Neural cell (in vitro differentiated cells): ENCODE measurements around the gene HORMAD2.
"Not testable (repeated sequence)": the region's sequence is repeated elsewhere in the genome, so short reads cannot be mapped to it uniquely, and the experiment has no call there.

Experiments
- EP300 ChIP-seq: fragments of 450-650 bp; conservative IDR thresholded peaks from 2 replicates; pipeline ENCODE4 v1.6.1; 2014; ENCODE audit warnings: antibody characterized with exemption, mild to moderate bottlenecking, moderate library complexity; ENCODE audit not compliant: poor library complexity, severe bottlenecking
- EZH2 ChIP-seq: fragments of 200-600, 300-800 bp; shearing (Covaris generic), sonication (generic); IDR thresholded peaks from 2 replicates; pipeline ENCODE4 v1.6.1; 2014; ENCODE audit warnings: antibody characterized with exemption, low read length, borderline replicate concordance, mild to moderate bottlenecking; ENCODE audit not compliant: insufficient read depth, poor library complexity, severe bottlenecking
- MXI1 ChIP-seq: fragments of 450-650 bp; conservative IDR thresholded peaks from 2 replicates; pipeline ENCODE4 v1.6.1; 2014; ENCODE audit warnings: antibody characterized with exemption, mild to moderate bottlenecking; ENCODE audit not compliant: poor library complexity, severe bottlenecking
- POLR2AphosphoS5 ChIP-seq: IDR thresholded peaks from 2 replicates; pipeline ENCODE4 v1.6.1; 2012
- RAD21 ChIP-seq: fragments of 450-650 bp; conservative IDR thresholded peaks from 2 replicates; pipeline ENCODE4 v1.6.1; 2014; ENCODE audit warnings: antibody characterized with exemption, mild to moderate bottlenecking, moderate library complexity
- SMC3 ChIP-seq: fragments of 450-650 bp; conservative IDR thresholded peaks from 2 replicates; pipeline ENCODE4 v1.6.1; 2014; ENCODE audit warnings: antibody characterized with exemption, mild to moderate bottlenecking, moderate library complexity; ENCODE audit not compliant: poor library complexity
- TAF1 ChIP-seq: IDR thresholded peaks from 2 replicates; pipeline ENCODE4 v1.6.1; 2012; ENCODE audit warnings: low read depth
- TF ChIP-seq, protein P1 (sequence below): IDR thresholded peaks from 2 replicates; pipeline ENCODE4 v1.6.1; 2012; ENCODE audit warnings: borderline replicate concordance
- TF ChIP-seq, protein P2 (sequence below): fragments of 450-650 bp; IDR thresholded peaks from 2 replicates; pipeline ENCODE4 v1.5.1; 2014; ENCODE audit warnings: antibody characterized with exemption, mild to moderate bottlenecking, moderate library complexity; ENCODE audit not compliant: poor library complexity, severe bottlenecking

DNA sequence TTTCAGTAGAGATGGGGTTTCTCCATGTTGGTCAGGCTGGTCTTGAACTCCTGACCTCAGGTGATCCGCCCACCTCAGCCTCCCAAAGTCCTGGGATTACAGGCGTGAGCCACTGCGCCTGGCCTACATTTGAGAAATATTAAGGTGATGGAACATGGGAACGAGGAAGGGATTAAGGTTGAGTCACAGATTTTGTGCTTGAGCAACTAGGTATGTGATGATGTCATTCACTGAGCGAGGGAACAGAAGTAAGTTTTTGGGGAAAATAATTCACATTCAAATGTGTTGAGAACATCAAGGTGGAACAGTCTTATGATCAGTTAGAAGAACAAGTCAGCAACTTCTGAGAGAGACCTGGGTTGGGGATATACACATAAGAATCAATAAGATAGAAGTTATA, 6.8 kb downstream of the HORMAD2 start:
- TF ChIP-seq, protein P1, sequence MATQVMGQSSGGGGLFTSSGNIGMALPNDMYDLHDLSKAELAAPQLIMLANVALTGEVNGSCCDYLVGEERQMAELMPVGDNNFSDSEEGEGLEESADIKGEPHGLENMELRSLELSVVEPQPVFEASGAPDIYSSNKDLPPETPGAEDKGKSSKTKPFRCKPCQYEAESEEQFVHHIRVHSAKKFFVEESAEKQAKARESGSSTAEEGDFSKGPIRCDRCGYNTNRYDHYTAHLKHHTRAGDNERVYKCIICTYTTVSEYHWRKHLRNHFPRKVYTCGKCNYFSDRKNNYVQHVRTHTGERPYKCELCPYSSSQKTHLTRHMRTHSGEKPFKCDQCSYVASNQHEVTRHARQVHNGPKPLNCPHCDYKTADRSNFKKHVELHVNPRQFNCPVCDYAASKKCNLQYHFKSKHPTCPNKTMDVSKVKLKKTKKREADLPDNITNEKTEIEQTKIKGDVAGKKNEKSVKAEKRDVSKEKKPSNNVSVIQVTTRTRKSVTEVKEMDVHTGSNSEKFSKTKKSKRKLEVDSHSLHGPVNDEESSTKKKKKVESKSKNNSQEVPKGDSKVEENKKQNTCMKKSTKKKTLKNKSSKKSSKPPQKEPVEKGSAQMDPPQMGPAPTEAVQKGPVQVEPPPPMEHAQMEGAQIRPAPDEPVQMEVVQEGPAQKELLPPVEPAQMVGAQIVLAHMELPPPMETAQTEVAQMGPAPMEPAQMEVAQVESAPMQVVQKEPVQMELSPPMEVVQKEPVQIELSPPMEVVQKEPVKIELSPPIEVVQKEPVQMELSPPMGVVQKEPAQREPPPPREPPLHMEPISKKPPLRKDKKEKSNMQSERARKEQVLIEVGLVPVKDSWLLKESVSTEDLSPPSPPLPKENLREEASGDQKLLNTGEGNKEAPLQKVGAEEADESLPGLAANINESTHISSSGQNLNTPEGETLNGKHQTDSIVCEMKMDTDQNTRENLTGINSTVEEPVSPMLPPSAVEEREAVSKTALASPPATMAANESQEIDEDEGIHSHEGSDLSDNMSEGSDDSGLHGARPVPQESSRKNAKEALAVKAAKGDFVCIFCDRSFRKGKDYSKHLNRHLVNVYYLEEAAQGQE = not testable (repeated sequence)
- TF ChIP-seq, protein P2, sequence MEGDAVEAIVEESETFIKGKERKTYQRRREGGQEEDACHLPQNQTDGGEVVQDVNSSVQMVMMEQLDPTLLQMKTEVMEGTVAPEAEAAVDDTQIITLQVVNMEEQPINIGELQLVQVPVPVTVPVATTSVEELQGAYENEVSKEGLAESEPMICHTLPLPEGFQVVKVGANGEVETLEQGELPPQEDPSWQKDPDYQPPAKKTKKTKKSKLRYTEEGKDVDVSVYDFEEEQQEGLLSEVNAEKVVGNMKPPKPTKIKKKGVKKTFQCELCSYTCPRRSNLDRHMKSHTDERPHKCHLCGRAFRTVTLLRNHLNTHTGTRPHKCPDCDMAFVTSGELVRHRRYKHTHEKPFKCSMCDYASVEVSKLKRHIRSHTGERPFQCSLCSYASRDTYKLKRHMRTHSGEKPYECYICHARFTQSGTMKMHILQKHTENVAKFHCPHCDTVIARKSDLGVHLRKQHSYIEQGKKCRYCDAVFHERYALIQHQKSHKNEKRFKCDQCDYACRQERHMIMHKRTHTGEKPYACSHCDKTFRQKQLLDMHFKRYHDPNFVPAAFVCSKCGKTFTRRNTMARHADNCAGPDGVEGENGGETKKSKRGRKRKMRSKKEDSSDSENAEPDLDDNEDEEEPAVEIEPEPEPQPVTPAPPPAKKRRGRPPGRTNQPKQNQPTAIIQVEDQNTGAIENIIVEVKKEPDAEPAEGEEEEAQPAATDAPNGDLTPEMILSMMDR = not testable (repeated sequence)
- not testable (repeated sequence) for TF ChIP-seq POLR2AphosphoS5, EZH2, EP300, TAF1, RAD21, SMC3, MXI1
